Esophagus muscularis mucosa (tissue), 4 donors: ENCODE results near the gene MYBBP1A. TPM values are rescaled to one million over a fixed set of nuclear protein-coding genes. Genes with fewer than 3 reads are reported as not detected.

ENCODE experiments used
- DNase-seq: peaks from one replicate; pipeline ENCODE4 v3.0.0-alpha.2; 2017; ENCODE audit errors: extremely low spot score
- H3K27ac ChIP-seq, 4 donors: fragments of 200-600 bp; sonication (generic); replicated peaks in 1 of 4; 1 replicate in 3 of 4; 2 replicates in 1 of 4; pipeline ENCODE4 v1.5.1; 2016 to 2019; ENCODE audit warnings: mild to moderate bottlenecking in 1 of 4
- H3K27me3 ChIP-seq, 4 donors: fragments of 200-600 bp; sonication (generic); one replicate each; pipeline versions ENCODE4 v1.5.1 to v1.6.0; 2016 to 2019
- H3K36me3 ChIP-seq, 4 donors: fragments of 200-600 bp; sonication (generic); one replicate each; pipeline ENCODE4 v1.5.1; 2016 to 2019
- H3K4me1 ChIP-seq, 4 donors: fragments of 200-600 bp; sonication (generic); one replicate each; pipeline ENCODE4 v1.5.1; 2016 to 2019
- H3K4me3 ChIP-seq, 4 donors: fragments of 200-600 bp; sonication (generic); 1 replicate in 2 of 4; 2 replicates in 2 of 4; pipeline ENCODE4 v1.5.1; 2016 to 2019; ENCODE audit warnings: mild to moderate bottlenecking in 4 of 4, moderate library complexity in 1 of 4
- H3K9me3 ChIP-seq, 4 donors: fragments of 200-600 bp; sonication (generic); 1 replicate in 3 of 4; 2 replicates in 1 of 4; pipeline ENCODE4 v1.5.1; 2016 to 2019
- CTCF ChIP-seq, 3 experiments: fragments of 200-600 bp in 2 of 3; fragments of 450-650 bp in 1 of 3; sonication (generic) in 2 of 3; IDR thresholded peaks; one replicate each; pipeline ENCODE4 v1.5.1; 2017 to 2019; ENCODE audit warnings: antibody characterized with exemption in 3 of 3, mild to moderate bottlenecking in 2 of 3, moderate library complexity in 1 of 3
- EP300 ChIP-seq: sonication (generic); formaldehyde crosslinking; IDR thresholded peaks from one replicate; pipeline ENCODE4 v1.6.1; 2017; ENCODE audit warnings: antibody characterized with exemption
- POLR2A ChIP-seq: fragments of 450-650 bp; IDR thresholded peaks from one replicate; pipeline ENCODE4 v1.6.1; 2017; ENCODE audit warnings: antibody characterized with exemption, moderate library complexity, mild to moderate bottlenecking, low read depth
- POLR2AphosphoS5 ChIP-seq, 2 donors: sonication (generic); formaldehyde crosslinking; IDR thresholded peaks; one replicate each; pipeline ENCODE4 v1.6.1; 2017; ENCODE audit warnings: antibody characterized with exemption in 2 of 2
- WGBS: methylation state at CpG from one replicate; pipeline ENCODE4 v1.1.5; 2018; 5-methylcytosine and 5-hydroxymethylcytosine counted together
- intact Hi-C: fragments of 100-400 bp; cut with DNase I; formaldehyde crosslinking; loops from one replicate; pipeline ENCODE4 v1.15.1; 2023
- total RNA-seq, 4 donors: library from RNA; depleted of rRNA; stranded (reverse); fragments of >200 nt; gene quantifications; one replicate each; pipeline versions ENCODE4 v1.1.0 to v1.2.1, GENCODE V29; 2016

MYBBP1A gene
- total RNA-seq, 4 donors from 2014 or later, result 31.6 to 45.4 (median 36.1) TPM

- H3K27me3 ChIP-seq, result no peaks in the 10 kb centered on the region
- no peak overlapping the region for H3K4me3 ChIP-seq
- no peak overlapping the region for H3K27ac ChIP-seq
- H3K9me3 ChIP-seq, result no peaks in the 10 kb centered on the region
- peaks cover 4 to 14% (median 12%) of the 10 kb centered on the region in 4 donors for H3K36me3 ChIP-seq
- no peak for TF ChIP-seq POLR2AphosphoS5 (IDR thresholded peaks at IDR 0.05)
- intact Hi-C loops, result loop anchor here (10.0 kb wide), 1 partner anchor 133 kb away; no protein-coding TSS in a partner anchor
- H3K4me1 ChIP-seq, result peaks cover 22 to 28% (median 26%) of the 10 kb centered on the region in 4 donors
- WGBS, result 90% methylated on average over 5 of the region's 6 CpGs
- DNase-seq, result no peak
These were observed 2.6 kb upstream of the MYBBP1A start for GRCh38 chr17:4557626-4558346.

- intact Hi-C loops, result loop anchor here (10.0 kb wide), 1 partner anchor 132 kb away; no protein-coding TSS in a partner anchor
- Histone ChIP-seq H3K4me1 (peaks cover 20 to 24% (median 23%) of the 10 kb centered on the region in 4 donors), H3K27me3 (no peaks in the 10 kb centered on the region), H3K4me3 (no peak overlapping the region), H3K36me3 (peaks cover 9 to 22% (median 19%) of the 10 kb centered on the region in 4 donors), H3K9me3 (no peaks in the 10 kb centered on the region), H3K27ac (no peak overlapping the region)
- TF ChIP-seq EP300, result no peak
- WGBS, result 92% methylated on average over 4 of the region's 4 CpGs
- no peak for DNase-seq
These were observed 1.8 kb upstream of the MYBBP1A start for GRCh38 chr17:4556996-4557395.

- WGBS, result 61% methylated on average over 17 of the region's 17 CpGs
- H3K27ac ChIP-seq, result peak overlapping the region; percentile 74 to 87 (median 84)
These were observed 932 bp upstream of the MYBBP1A start for GRCh38 chr17:4555873-4556759.

GRCh38 chr17:4554441-4554996, 665 bp downstream of the MYBBP1A start:
- Histone ChIP-seq H3K4me1 (peaks cover 20 to 24% (median 23%) of the 10 kb centered on the region in 4 donors), H3K4me3 (peak overlapping the region; percentile 67 to 91 (median 78)), H3K27ac (peak overlapping the region; percentile 74 to 87 (median 84)), H3K36me3 (peaks cover 26 to 47% (median 44%) of the 10 kb centered on the region in 4 donors), H3K9me3 (no peaks in the 10 kb centered on the region), H3K27me3 (no peaks in the 10 kb centered on the region)
- intact Hi-C loops, result loop anchor here (10.0 kb wide), 1 partner anchor 130 kb away; no protein-coding TSS in a partner anchor
- DNase-seq, result no peak
- WGBS, result 22% methylated on average over 9 of the region's 18 CpGs
- TF ChIP-seq CTCF (IDR thresholded peaks at IDR 0.05) (no peak), EP300 (no peak), POLR2A (no peak), POLR2AphosphoS5 (IDR thresholded peaks at IDR 0.05) (no peak)

More at GRCh38 chr17:4555873-4556759, 932 bp upstream of the MYBBP1A start:
- intact Hi-C loops, result loop anchor here (10.0 kb wide), 1 partner anchor 131 kb away; no protein-coding TSS in a partner anchor
- H3K4me1 ChIP-seq, result peaks cover 20 to 24% (median 23%) of the 10 kb centered on the region in 4 donors
- no peak for TF ChIP-seq POLR2A
- no peak for TF ChIP-seq CTCF (IDR thresholded peaks at IDR 0.05)
- TF ChIP-seq POLR2AphosphoS5 (IDR thresholded peaks at IDR 0.05), result no peak
- H3K4me3 ChIP-seq, result peak overlapping the region; percentile 67 to 91 (median 78)
- no peaks in the 10 kb centered on the region for H3K9me3 ChIP-seq
- peaks cover 15 to 31% (median 28%) of the 10 kb centered on the region in 4 donors for H3K36me3 ChIP-seq
- no peaks in the 10 kb centered on the region for H3K27me3 ChIP-seq
- DNase-seq, result no peak

GRCh38 chr17:4553669-4554068, 1.5 kb downstream of the MYBBP1A start:
- DNase-seq, result no peak
- intact Hi-C loops, result loop anchor here (10.0 kb wide), 1 partner anchor 129 kb away; no protein-coding TSS in a partner anchor

More at GRCh38 chr17:4553669-4554068, 1.5 kb downstream of the MYBBP1A start:
- Histone ChIP-seq H3K27ac (no peak overlapping the region), H3K4me3 (peak overlapping the region in 1 of 4 donors; percentile 91), H3K27me3 (no peaks in the 10 kb centered on the region), H3K4me1 (peaks cover 20 to 24% (median 23%) of the 10 kb centered on the region in 4 donors), H3K36me3 (peaks cover 34 to 55% (median 53%) of the 10 kb centered on the region in 4 donors), H3K9me3 (no peaks in the 10 kb centered on the region)
- 69% methylated on average over 9 of the region's 9 CpGs for WGBS
- TF ChIP-seq CTCF (IDR thresholded peaks at IDR 0.05) (no peak), EP300 (no peak), POLR2A (no peak), POLR2AphosphoS5 (IDR thresholded peaks at IDR 0.05) (no peak)
